Mammary epithelial cell (primary cell): ENCODE data around the gene SCYL1.

Source experiments
- CTCF ChIP-seq, 2 donors: IDR thresholded peaks in 1 of 2; conservative IDR thresholded peaks in 1 of 2; 2 replicates each; pipeline ENCODE4 v1.5.1; 2011 to 2012; ENCODE audit warnings: inconsistent platforms in 2 of 2, low read length in 2 of 2, mild to moderate bottlenecking in 2 of 2, control low read depth in 1 of 2, low read depth in 1 of 2; ENCODE audit not compliant: insufficient read depth in 1 of 2; ENCODE audit errors: extremely low read depth in 1 of 2
- EZH2 ChIP-seq: IDR thresholded peaks from 2 replicates; pipeline ENCODE4 v1.6.1; 2012; ENCODE audit warnings: low read length, inconsistent platforms, borderline replicate concordance

GRCh38 chr11:65479184-65480145 is 45.4 kb upstream of the SCYL1 start:
- TF ChIP-seq CTCF (conservative IDR thresholded peaks at IDR 0.05 in 1 of 2, IDR thresholded peaks at IDR 0.05 in 1 of 2; ENCODE audit: extremely low read depth in 1 of 2, insufficient read depth in 1 of 2, low read depth in 1 of 2, low read length in 2 of 2) (peak; percentile 27 to 64), EZH2 (no peak)
